ENCODE measurements around the gene VTI1A. TPM values are rescaled to one million over a fixed set of nuclear protein-coding genes. Genes with fewer than 3 reads are reported as not detected.

VTI1A gene
- total and polyA plus RNA-seq, 2 experiments from 2014 or later = 26.8 to 31.0 TPM

- TF ChIP-seq NANOG (IDR thresholded peaks at IDR 0.05; ENCODE audit: borderline replicate concordance) = no peak
- no peak for TF ChIP-seq ZNF462 (CRISPR knock-in tag; IDR thresholded peaks at IDR 0.05)
- no peak for TF ChIP-seq ZNF114 (CRISPR knock-in tag; IDR thresholded peaks at IDR 0.05)
- TF ChIP-seq JUNB (IDR thresholded peaks at IDR 0.05; ENCODE audit: unreplicated experiment) = no peak
- no peak for TF ChIP-seq CREB1 (CRISPR knock-in tag; IDR thresholded peaks at IDR 0.05; ENCODE audit: low read depth)
- TF ChIP-seq EZH2 (IDR thresholded peaks at IDR 0.05; ENCODE audit: low read depth, unreplicated experiment) = no peak
- no peak for TF ChIP-seq ZNF331 (CRISPR knock-in tag; IDR thresholded peaks at IDR 0.05; ENCODE audit: low read depth)
Measured at GRCh38 chr10:112640638-112641037, 193.6 kb downstream of the VTI1A start (continued).

GRCh38 chr10:112643600-112644264 is 196.7 kb downstream of the VTI1A start:
- H3K4me1 ChIP-seq (ENCODE audit: insufficient read depth) = peaks cover 7% of the 10 kb centered on the region; the same call in 1 of the 2 replicates
- ATAC-seq (no peak), DNase-seq (ENCODE audit: low spot score) (no peak)
- Mint-ChIP-seq H3K36me3 (ENCODE audit: low read depth) (no peaks in the 10 kb centered on the region), H3K27ac (no peak overlapping the region), H3K4me3 (no peak overlapping the region), H3K27me3 (ENCODE audit: insufficient read depth, low read depth, poor library complexity) (peaks cover 4% of the 10 kb centered on the region), H3K9me3 (no peaks in the 10 kb centered on the region), H3K4me1 (peaks cover 7% of the 10 kb centered on the region)
- no peaks in the 10 kb centered on the region for H3K36me3 ChIP-seq (ENCODE audit: insufficient read depth)
- no peaks in the 10 kb centered on the region for H3K9me2 ChIP-seq (ENCODE audit: insufficient read depth)
- no peaks in the 10 kb centered on the region for H3F3A ChIP-seq (replicated peaks; ENCODE audit: low read depth)
- no peaks in the 10 kb centered on the region for H4K20me1 ChIP-seq (replicated peaks; ENCODE audit: insufficient read depth)
- no peaks in the 10 kb centered on the region for H3K27me3 ChIP-seq (ENCODE audit: insufficient read depth)
- H2AFZ ChIP-seq = no peak overlapping the region
- no peaks in the 10 kb centered on the region for H3K79me2 ChIP-seq (replicated peaks; ENCODE audit: insufficient read depth)
- no peak overlapping the region for H3K4me2 ChIP-seq
- H3K27ac ChIP-seq (ENCODE audit: low read depth) = no peak overlapping the region
- H3K4me3 ChIP-seq = no peak overlapping the region
- TF ChIP-seq ZNF462 (CRISPR knock-in tag; IDR thresholded peaks at IDR 0.05) = no peak
- TF ChIP-seq ETS1 (IDR thresholded peaks at IDR 0.05) = no peak
- no peak for TF ChIP-seq STAT1 (IDR thresholded peaks at IDR 0.05; ENCODE audit: unreplicated experiment)
